22Rv1 (cell line): ENCODE results near the gene PDGFC.

ENCODE experiments used
- H3K27ac ChIP-seq: fragments of 450-650 bp; 2 replicates; pipeline ENCODE4 v1.5.1; 2017
- CTCF ChIP-seq: fragments of 450-650 bp; IDR thresholded peaks from 2 replicates; pipeline ENCODE4 v1.5.1; 2017; ENCODE audit warnings: mild to moderate bottlenecking
- ZFX ChIP-seq: fragments of 450-650 bp; IDR thresholded peaks from 2 replicates; pipeline ENCODE4 v1.6.1; 2017; ENCODE audit warnings: antibody characterized with exemption, borderline replicate concordance

PDGFC gene

GRCh38 chr4:156734965-156735895, 236.4 kb downstream of the PDGFC start:
- no peak for TF ChIP-seq CTCF
- no peak for TF ChIP-seq ZFX
- no peak overlapping the region for H3K27ac ChIP-seq

DNA sequence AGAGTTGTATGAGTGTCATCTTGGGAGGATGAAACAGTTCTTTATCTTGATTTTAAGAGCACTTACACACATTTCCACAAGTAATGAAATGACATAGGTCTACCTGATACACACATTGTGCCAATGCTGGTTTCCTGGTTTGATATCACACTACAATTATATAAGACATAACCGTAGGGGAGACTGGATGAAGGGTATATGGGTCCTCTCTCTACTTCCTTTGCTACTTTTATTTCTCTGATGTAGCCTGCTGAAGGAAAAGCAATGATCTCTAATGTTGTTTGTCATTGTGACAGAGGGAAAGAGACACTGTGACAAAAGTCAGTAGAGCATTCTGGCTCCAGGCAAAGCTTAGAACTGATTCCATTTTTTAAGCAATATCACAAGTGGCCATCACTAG, 238.0 kb downstream of the PDGFC start:
- TF ChIP-seq ZFX (no peak), CTCF (no peak)
- no peak overlapping the region for H3K27ac ChIP-seq

DNA sequence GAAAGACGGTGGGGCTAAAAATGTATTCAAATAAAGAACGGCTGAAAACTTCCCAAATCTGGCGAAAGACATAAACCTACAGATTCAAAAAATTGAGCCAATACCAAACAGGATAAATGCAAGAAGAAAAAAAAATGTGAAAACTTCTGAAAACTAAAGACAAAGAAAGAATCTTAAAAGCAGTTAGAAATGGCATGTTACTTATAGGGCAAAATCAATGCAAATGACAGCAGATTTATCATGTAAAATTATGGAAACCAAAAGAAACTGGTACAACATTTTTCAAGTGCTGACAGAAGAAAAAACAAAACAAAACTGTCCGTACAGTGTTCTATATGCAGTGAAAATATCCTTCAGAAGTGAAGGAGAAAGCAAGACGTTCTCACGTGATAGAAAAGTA, 239.0 kb downstream of the PDGFC start:
- TF ChIP-seq ZFX (no peak), CTCF (no peak)
- no peak overlapping the region for H3K27ac ChIP-seq

DNA sequence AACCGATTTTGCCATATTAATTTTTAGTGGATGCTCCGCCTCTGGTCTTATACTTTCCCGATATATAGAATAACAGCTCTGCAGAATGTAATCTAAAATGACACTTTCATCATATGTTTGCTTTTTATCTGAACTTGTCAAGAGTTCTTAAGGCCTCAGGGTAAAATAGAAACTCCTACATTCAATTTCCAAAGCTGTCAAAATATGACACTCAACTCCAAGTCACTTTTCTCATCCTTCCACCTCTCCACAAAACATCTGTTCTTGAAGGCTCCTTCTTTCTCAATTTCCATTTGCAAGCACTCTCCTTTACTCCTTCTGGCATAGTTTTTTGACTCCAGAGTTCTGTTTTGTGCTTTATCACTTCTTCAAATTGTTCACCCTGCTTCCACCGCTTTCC, 242.2 kb downstream of the PDGFC start:
- H3K27ac ChIP-seq: no peak overlapping the region
- no peak for TF ChIP-seq ZFX
- TF ChIP-seq CTCF: no peak

DNA sequence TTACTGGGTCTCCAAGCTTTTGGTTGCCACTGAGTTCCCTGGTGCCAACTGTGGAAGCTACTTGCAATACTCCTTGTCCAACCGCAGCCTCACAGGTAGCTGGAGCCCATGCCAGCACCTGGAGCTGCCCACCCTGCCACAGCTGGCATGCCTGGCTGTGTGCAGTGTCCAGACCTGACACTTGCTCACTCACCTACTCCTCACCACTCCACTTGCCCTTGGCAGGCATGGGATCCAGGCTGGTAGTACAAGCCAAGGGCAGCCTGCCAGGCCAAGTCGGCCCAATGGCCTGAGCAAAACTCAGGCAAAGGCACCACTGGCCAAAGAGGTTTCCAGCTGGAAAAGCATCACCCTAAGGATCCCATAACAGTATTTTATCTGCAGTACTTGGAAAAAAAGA, 246.3 kb downstream of the PDGFC start:
- TF ChIP-seq CTCF (no peak), ZFX (no peak)
- H3K27ac ChIP-seq: no peak overlapping the region

GRCh38 chr4:156723951-156724668, 247.5 kb downstream of the PDGFC start:
- no peak overlapping the region for H3K27ac ChIP-seq
- TF ChIP-seq CTCF: no peak
- no peak for TF ChIP-seq ZFX

GRCh38 chr4:156718226-156718625, 253.4 kb downstream of the PDGFC start:
- no peak for TF ChIP-seq ZFX
- no peak for TF ChIP-seq CTCF
- H3K27ac ChIP-seq: no peak overlapping the region
